NK-92 (cell line): ENCODE results near the gene HVCN1.

Source experiments
- DNase-seq: peaks from one replicate; lab custom pipeline; 2025; ENCODE audit not compliant: unreplicated experiment; lab: John Stamatoyannopoulos, UW

The HVCN1 gene

DNA sequence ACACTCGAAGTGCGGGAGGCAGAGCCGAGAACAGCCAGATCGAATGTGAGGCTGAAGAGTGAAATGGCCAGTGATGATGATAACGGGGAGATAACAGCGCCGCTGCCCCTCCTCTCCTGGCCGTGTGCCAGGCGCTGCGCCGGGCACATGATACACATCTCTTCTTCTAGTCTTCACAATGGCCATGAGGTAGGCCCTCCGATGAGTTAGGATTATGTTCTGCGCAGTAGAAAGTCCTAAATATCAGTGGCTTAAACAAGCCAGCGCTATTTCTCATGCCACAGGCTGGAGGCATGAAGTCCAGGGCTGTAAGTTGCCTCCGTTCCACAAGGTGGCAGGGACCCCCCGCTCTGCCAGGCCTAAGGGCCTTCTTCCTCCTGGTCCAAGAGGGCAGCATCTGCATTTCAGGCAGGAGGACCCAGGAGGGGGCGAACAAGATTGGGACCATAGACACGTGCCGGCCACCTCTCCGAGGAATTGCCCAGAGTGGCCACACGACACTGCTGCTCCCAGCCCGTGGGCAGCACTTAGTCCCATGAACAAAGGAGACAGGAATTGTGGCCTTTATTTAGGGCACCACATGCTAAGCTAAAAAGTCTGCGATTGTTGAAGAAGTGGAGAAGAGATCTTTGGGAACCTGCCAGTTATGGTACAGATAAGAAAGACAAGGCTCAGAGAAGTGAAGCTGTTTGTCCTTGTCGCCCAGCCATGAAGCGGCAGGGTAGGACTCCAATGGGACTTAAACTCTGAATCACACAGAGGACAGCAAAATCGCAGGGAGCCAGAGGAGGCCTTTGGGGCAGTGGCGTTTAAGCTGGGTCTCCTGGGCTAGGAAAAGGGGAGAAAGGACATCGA lies 10.9 kb upstream of the HVCN1 start:
- DNase-seq: no peak

DNA sequence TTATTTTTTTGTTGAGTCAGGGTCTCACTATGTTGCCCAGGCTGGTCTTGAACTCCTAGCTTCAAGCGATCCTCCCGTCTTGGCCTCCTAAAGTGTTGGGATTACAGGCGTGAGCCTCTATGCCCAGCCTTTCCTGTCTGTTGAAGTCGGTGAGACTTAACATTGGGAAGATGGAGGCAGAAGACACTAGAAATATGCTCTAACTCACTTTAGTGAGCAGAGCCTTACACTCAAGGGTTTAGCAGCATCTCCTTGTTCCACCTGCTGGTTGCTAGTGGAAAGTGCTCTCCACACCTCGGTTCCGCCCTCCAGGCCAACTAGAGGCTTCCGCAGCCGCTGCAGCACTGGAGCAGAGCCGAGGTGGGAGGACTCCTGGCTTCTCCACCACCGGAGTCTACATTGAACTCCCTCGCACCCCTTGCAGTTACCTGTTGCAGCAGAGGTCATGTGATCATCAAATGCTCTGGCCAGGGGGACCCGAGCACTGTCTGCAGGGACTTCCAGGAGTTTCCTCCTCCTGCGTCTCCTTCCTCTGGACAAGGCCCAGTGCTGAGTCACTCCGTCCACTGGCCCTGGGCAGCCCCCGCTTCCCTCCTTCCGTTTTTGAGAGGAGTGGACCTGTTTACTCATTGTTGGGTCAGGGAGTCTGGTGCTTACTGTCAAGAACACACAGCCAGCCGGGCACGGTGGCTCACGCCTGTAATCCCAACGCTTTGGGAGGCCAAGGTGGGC lies 9.4 kb upstream of the HVCN1 start:
- DNase-seq: no peak

DNA sequence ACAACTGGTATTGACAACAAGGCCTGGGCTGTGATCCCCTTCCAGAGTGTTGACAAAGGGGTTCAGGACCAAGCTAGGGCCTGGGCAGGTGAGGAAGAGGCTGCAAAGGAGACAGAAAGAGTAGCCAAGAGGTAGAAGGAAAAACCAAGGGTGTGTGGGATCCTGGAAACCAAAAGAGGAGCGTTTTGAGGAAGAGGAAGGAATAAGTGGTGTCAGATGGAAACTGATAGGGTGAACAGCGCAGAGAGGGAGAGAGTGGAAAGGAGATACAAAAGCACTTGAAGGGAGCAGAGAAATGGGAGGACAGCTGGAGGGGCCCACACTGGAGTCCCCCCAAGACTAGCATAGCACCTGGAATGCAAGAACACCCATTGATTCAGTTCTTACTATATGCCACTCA lies 8.3 kb upstream of the HVCN1 start:
- DNase-seq: no peak

DNA sequence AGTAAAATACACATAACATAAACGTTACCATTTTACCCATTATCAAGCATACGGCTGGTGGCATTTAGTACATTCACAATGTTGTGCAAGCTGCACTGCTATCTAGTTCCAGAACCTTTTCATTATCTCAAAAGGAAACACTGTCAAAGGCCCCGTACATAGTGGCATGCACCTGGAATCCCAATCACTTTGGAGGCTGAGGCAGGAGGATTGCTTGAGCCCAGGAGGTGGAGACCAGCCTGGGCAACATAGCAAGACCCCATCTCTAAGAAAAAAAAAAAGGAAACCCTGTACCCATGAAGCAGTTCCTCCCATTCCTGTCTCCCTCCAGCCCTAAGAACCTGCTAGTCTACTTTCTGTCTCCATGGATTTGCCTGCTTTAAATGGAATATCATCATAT lies 7.4 kb upstream of the HVCN1 start:
- DNase-seq: no peak

DNA sequence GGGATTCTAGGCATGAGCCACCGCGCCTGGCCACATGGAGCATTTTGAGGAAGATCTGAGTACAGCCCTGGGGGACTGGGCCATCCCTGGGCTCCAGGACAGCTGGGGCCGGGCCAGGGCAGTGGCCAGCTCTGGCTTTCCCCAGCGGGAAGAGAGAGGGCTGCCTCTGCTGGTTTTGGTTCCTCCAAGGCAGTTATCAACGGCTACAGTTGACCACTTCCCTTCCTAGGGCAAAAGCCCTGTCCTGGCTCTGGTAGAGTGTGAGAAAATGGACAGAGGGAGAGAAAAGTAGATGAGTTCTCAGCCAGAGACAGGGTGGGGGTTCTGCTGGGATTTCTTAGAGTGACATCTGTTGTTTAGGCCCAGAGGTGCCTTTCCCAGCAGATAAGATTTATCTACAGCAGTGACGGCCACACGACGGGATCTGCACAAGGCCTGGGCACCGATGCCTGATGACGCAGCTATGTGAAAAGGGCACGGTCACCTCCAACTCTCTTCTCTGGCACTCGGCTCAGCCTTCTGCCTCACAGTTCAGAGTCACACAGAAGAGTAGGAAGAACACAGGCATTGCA lies 5.5 kb upstream of the HVCN1 start:
- no peak for DNase-seq

DNA sequence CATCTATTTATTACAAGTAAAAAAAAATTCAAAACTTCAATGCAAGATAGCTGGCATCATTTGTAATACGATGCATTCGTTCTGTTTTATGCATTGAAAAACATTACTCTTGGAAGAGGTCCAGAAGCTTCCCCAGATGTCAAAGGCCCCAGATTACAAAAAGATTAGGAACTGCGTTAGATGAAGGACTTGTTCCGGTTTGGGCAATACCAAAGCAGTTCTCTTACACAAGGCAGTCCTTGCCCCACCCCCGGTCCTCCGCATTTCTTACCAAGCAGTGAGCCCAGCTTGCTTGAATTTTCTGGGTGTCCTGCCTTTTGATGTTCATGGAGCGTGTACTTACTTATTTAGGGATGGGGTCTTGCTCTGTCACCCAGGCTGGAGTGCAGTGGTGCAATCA lies 4.8 kb upstream of the HVCN1 start:
- DNase-seq: no peak

DNA sequence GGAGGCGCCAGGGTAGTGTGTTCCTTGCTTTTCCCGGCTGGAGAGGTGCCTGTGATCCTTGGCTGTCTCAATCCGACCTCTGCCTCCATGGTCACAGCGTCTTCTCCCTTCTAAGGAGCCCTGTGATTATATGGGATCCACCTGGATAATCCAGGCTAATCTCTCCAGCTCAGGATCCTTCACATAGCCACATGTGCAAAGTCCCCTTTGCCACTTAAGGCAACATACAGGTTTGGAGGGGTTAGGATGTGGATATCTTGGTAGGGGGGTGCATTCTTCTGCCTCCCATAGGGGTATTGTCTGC lies 1.2 kb upstream of the HVCN1 start:
- no peak for DNase-seq

DNA sequence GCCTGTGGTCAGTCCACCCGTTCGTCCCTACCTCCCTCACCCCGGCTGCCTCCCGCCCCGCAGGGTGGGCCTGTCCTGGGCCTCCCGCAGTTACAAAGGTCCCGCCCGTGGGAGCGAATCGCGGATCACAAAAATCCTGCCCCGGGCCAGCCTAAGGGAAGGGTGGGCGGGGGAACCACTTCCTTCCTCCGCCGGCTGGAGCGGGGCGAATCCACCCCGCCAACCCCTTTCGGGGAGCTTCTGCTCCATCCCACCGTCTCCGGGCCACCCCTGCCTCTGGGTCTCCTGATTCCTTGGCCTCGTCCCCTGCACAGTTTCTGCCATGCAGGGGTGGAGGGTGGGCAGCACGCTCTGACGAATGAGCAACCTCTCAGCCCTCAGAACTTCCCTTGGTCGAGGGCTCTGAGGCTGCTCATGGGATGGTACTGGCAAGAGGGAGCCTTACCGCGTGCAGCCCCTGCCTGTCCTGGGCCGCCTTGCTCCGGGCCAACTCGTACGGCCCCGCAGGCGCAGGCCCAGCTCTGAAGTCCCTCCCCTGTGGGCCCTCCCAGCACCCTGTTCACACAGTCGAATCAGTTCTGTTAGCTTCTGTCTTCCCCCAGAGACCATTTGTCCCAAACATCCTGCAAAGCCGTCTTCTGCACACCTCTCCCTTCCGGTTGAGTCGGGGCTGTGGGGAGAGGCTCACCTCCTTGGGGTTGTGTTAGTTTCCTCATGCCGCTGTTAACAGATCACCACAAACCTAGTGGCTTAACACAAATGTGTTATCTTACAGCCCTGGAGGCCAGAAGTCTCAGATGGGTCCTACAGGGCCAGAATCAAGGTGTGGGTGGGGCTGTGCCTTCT lies 589 bp upstream of the HVCN1 start:
- DNase-seq: no peak

DNA sequence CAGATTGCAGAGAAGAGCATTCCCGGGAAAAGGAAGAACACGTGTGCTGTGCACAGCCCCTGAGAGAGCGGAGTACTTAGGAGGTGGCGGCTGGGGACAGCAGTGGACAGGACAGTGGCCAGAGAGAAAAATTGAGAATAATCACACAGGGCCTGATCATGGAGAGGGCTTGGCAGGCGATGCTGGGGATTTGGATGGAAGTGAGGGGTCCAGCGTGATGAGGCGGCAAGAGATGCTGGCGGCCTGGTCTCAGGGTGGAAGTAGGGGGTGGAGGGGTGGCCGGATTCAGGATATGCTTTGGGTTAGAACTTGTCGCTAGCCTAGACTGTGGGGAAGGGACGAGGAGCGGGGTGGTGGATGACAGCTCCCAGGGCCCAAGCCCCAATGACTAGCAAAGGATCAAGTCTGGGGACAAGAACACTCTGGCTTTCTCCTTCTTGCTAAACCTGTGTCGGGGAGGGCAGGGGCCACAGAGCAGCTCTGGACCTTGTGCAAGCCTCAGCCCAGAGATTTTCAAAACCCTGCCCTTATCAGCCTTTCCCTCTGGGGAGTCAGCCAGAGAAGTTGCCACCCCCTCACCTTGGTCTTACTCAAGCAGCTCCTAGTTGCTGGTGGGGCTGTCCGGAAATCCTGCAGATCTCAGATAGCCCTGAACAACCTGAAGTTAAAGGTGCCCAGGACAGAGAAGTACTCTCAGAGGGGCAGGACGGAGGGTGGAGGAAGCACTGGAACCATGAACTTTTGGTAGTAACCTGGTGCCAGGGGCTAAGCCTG lies 1.3 kb downstream of the HVCN1 start:
- DNase-seq: no peak

DNA sequence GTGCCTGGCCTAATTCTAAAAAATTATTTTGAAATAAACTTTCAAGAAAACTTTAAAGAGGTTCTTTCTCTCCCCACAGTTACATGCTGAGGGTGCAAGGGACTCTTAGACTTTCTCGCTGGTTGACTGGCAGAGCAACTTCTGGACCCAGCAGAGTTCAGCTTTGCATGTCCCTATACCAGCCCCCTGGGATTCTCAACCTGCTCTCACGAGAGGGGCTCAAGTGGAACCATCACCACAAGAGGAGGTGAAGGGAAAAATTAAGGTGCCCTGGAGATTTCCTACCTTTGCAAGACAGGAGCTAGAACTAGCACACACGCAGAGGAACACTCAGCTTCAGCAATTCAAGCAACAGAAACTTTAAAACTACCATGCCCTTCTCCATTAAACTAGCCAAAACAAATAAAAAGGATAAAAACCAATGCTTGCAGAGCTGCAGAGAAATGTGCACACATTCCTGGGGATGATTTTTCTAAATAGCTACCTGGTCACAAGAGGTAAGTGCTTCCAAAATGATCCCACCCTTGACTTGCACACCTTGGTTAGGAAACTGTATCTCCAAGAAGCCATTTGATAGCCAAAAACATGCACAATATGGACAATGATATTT lies 2.5 kb downstream of the HVCN1 start:
- DNase-seq: no peak

DNA sequence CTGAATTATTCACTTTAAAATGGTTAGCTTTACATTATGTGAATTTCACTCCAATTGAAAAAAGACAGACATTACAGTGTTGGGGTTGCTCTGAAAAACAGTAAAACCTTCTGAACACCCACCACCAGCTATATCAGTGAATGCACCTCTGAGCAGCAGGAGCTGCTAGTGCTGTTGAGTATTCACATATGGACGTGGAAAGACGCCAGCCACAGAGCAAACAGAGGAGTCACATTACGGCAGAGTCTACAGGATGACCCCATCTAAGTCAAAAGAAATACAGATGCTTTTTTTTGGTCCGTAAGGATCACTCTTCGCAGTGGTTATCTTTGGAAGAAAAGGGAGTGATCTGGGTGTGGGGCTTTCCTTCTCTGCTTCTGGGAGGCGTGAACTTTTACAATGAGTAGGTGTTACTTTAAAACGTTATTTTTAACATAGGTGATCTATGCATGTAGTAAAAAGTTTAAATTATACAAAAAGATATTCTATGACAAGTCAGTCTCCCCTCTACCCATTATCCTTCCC lies 4.5 kb downstream of the HVCN1 start:
- no peak for DNase-seq

DNA sequence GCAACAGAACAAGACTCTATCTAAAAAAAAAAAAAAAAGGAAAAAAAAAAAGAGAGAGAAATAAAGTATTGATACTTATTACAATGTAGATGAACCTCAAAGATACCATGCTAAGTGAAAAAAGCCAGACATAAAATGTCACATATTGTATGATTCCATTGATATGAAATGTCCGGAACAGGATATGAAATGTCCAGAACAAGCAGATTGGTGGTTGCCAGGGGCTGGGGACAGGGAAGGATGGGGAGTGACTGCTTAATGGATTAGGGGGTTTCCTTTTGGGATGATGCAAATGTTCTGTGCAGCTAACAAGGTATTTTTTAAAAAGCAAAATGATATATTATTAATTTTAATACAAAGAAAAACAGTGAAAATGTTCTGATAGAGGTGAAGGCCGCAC lies 5.0 kb downstream of the HVCN1 start:
- DNase-seq: no peak

DNA sequence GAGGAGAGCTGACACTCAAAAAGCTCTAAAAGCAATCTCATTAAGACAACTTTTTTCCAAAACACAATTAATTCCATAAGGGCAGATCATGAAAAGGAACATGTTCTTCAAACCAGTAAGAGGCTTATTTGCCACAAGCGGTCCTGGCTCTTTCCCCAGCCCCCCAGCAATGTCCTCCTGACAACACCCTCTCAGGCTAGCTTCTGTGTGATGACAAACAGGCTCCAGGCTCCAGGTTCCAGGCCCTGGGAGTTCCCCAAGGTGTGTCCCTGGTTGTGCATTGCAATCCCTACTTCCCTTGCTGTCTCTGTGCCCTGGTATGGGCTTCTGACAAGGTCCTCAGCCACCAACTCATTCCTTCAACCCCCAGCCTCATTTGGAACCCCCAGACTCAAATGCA lies 8.9 kb downstream of the HVCN1 start:
- no peak for DNase-seq

DNA sequence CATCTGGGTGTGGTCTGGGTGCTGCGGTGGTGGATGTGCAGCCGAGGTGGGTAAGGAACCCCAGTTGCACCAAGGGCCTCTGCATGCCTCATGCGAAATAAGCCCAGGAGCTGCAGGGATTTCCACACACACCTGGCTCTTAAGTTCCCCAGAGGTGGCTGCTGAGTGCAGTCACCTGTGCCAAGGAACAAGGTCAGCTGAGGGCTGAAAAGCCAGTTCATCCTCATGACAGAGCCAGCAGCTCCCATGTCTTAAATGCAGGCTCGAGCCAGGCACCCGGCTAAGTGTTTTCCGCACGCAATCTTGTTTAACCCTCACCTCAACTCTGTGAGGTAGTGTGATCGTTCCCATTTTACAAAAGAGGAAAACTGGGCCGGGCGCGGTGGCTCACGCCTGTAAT lies 9.7 kb downstream of the HVCN1 start:
- DNase-seq: no peak

DNA sequence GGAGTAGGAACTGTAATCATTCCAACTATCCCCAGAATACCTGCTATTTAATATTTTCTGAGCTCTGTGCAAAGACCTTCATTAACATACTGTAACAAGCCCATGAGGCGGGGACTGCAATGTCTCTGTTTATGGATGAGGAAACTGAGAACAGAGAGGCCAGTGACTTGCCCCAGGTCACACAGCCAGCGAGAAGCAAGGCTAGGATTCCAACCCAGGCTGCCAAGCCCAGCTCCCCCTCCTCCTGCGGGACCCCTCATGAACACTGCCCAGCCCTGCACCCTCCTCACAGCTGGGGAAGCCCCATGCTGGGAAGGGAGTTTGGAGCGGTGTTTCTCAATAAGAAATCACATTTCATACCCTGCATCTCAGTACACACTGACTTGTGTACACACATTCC lies 10.9 kb downstream of the HVCN1 start:
- no peak for DNase-seq

DNA sequence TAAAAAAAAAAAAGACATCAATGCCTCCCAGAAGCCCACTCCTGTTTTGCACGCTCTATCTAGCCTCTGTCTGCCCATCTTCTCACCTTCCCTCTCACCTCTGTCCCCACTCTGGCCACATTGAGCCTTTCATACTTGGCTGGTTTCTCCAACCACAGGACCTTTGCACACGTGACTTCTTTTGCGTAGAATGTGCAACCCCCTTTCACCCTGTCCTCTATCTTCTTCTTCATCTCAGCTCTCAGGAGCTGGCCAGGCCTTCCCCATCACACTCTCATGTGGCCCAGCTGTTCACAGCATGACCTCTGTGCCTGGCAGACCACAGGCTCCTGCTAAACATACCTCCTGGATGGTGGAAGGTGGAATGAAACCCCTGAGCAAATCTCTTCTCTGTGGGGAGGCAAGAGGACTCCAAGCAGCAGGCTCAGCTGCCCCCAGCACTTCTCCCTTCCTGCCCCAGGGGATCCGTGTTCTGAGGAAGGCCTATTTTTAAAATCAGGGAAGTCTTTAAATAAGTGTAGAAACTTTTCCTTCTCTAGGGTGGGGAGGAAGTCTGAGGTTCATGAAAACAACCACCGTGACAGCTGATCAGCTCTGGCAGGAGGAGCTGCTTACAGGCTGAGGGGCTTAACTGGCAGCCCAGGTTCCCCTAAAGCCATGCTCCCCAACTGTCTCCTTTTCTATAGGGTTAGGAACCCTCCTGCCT lies 11.6 kb downstream of the HVCN1 start:
- no peak for DNase-seq

DNA sequence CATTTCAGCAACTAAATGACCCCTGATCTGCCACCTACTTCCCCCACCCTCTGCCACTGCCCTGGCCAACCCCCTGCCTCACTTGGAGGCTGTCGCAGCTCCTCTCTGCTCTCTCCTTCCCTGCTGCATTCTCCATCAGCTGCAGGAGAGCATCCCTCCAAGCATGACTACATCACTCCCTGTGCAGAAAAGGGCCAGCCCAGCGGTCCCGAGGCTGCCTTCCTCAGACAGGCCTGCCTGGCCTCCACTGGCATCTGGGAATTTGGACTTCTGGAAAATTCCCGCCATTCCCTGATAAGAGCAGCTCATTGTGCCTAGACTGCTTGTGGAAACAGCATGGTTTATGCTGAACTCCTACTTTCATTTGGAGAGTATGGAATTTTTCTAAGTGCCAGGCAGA lies 12.7 kb downstream of the HVCN1 start:
- DNase-seq: no peak

DNA sequence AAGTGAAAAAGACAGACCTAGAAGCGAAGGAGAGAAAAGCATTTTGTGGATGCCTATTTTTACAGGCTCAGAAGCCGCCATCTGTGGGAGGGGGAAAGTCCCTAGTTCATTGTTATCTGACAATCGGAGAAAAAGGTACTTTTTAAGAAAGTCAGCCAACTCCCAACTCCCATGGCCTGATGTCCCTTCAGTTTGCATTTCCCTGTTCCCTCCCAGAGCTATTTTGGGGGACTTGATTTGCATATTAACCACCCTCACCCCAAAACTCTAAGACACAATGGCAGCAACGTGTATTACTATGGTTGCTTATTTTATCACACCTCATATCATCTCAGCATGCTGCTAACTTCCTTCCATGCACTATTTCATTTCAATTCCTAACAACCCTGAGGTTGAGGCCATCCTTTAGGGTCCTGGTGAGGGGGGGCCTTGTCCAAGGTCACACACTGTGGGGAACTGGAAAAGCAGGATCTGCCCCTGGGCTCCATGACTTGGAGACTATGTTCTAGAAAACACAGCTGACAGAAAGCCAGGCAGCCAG lies 18.7 kb downstream of the HVCN1 start:
- no peak for DNase-seq

DNA sequence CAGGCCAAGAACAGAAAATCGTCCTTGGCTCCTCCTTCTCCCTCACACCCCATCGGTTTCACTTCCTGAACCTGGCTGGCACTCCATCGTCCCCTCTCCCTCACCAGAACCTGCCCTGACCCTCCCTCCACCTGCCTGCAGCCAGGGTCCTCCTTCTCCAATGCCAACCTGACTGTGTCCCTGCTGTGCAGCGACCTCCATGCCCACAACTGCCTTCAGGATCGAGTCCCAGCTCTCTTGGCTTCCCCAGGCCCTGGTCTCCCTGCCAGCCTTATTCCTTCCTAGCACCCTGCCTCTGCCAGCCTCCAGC lies 19.8 kb downstream of the HVCN1 start:
- DNase-seq: no peak
